HT1080 (cell line): ENCODE data around the gene IGF1R. TPM values are rescaled to one million over a fixed set of nuclear protein-coding genes. Genes with fewer than 3 reads are reported as not detected.

Source experiments
- DNase-seq: peaks from one replicate; pipeline ENCODE4 v3.0.0-alpha.2; 2015; ENCODE audit warnings: low read depth
- total RNA-seq: library from RNA; depleted of rRNA; stranded (reverse); fragments of >200 nt; shearing (Covaris generic); gene quantifications from 2 replicates; pipeline ENCODE4 v1.2.3, GENCODE V29; 2014

The IGF1R gene
- total RNA-seq, 1 experiment from 2014 or later = 13.4 TPM

- peak; percentile 41 for DNase-seq
Observed at GRCh38 chr15:98904544-98904943, 256.2 kb downstream of the IGF1R start.

- peak; percentile 32 for DNase-seq
Observed at GRCh38 chr15:98905963-98906711, 257.8 kb downstream of the IGF1R start.

GRCh38 chr15:98906712-98907083 lies 258.4 kb downstream of the IGF1R start:
- peak; percentile 46 for DNase-seq

GRCh38 chr15:98907927-98908471 lies 259.7 kb downstream of the IGF1R start:
- DNase-seq = no peak

- DNase-seq = no peak
Observed at GRCh38 chr15:98909968-98910885, 261.9 kb downstream of the IGF1R start.

GRCh38 chr15:98914626-98915025 lies 266.3 kb downstream of the IGF1R start:
- DNase-seq = peak; percentile 7

GRCh38 chr15:98916826-98917225 lies 268.5 kb downstream of the IGF1R start:
- DNase-seq = no peak

GRCh38 chr15:98917417-98917816 lies 269.1 kb downstream of the IGF1R start:
- no peak for DNase-seq

- DNase-seq = no peak
Observed at GRCh38 chr15:98920091-98920880, 271.9 kb downstream of the IGF1R start.

GRCh38 chr15:98923171-98923570 lies 274.8 kb downstream of the IGF1R start:
- DNase-seq = no peak

GRCh38 chr15:98923579-98923978 lies 275.2 kb downstream of the IGF1R start:
- DNase-seq = no peak

GRCh38 chr15:98924401-98925049 lies 276.2 kb downstream of the IGF1R start:
- no peak for DNase-seq

GRCh38 chr15:98926236-98926635 lies 277.9 kb downstream of the IGF1R start:
- DNase-seq = no peak

- DNase-seq = no peak
Observed at GRCh38 chr15:98927022-98927421, 278.7 kb downstream of the IGF1R start.

- no peak for DNase-seq
Observed at GRCh38 chr15:98927996-98928395, 279.7 kb downstream of the IGF1R start.

- DNase-seq = no peak
Observed at GRCh38 chr15:98930576-98930975, 282.2 kb downstream of the IGF1R start.

GRCh38 chr15:98931004-98931403 lies 282.7 kb downstream of the IGF1R start:
- DNase-seq = no peak

- no peak for DNase-seq
Observed at GRCh38 chr15:98933406-98933805, 285.1 kb downstream of the IGF1R start.

GRCh38 chr15:98935736-98936135 lies 287.4 kb downstream of the IGF1R start:
- no peak for DNase-seq

GRCh38 chr15:98937413-98938104 lies 289.2 kb downstream of the IGF1R start:
- no peak for DNase-seq
